Pancreas (tissue), 10 donors: Measurements from ENCODE around the gene RASGRP2. TPM values are rescaled to one million over a fixed set of nuclear protein-coding genes. Genes with fewer than 3 reads are reported as not detected.

Experiments used
- ATAC-seq, 4 donors: fragments of 200-7000 bp; cut with Tn5 transposase; one replicate each; pipeline versions ENCODE4 v1.8.0 to v1.9.1; 2020; ENCODE audit warnings: mild to moderate bottlenecking in 4 of 4, moderate library complexity in 4 of 4
- DNase-seq, 6 donors: peaks; one replicate each; pipeline ENCODE4 v3.0.0-alpha.2; 2020
- FAIRE-seq: peaks from 2 replicates; lab custom pipeline; 2012; peaks lifted over from hg19 to GRCh38; lab: Jason Lieb, UNC
- H3K27ac ChIP-seq, 4 donors: fragments of 200-600 bp; sonication (generic); 1 replicate in 3 of 4; 2 replicates in 1 of 4; pipeline versions ENCODE4 v1.5.0 to v1.8.0; 2020
- H3K27me3 ChIP-seq, 4 donors: fragments of 200-600 bp; one replicate each; pipeline ENCODE4 v1.8.0; 2021
- H3K36me3 ChIP-seq, 3 donors: fragments of 200-600 bp; sonication (generic) in 1 of 3; one replicate each; pipeline versions ENCODE4 v1.5.0 to v1.8.0; 2020 to 2021
- H3K4me1 ChIP-seq, 3 donors: fragments of 200-600 bp; one replicate each; pipeline ENCODE4 v1.8.0; 2021
- H3K4me3 ChIP-seq, 4 donors: fragments of 200-600 bp; sonication (generic) in 2 of 4; one replicate each; pipeline versions ENCODE4 v1.5.0 to v1.8.0; 2020 to 2021
- H3K9me3 ChIP-seq, 4 donors: fragments of 200-600 bp; one replicate each; pipeline ENCODE4 v1.8.0; 2021
- CTCF ChIP-seq, 4 donors: fragments of 200-600 bp; sonication (generic) in 3 of 4; IDR thresholded peaks; one replicate each; pipeline versions ENCODE4 v1.5.0 to v1.8.0; 2021; ENCODE audit warnings: antibody characterized with exemption in 4 of 4
- WGBS, 2 donors: extraction: QIAGEN DNeasy Blood & Tissue Kit; methylation state at CpG; one replicate each; pipeline ENCODE4 v1.1.7; 2013; 5-methylcytosine and 5-hydroxymethylcytosine counted together
- intact Hi-C, 3 donors: fragments of 100-400 bp; cut with DNase I; formaldehyde crosslinking; loops; one replicate each; pipeline versions ENCODE4 v1.11.1 to v1.14.2; 2022
- polyA plus RNA-seq, 2 donors: library from polyadenylated mRNA; stranded (reverse); fragments of 200-250 nt; gene quantifications; one replicate each; pipeline ENCODE4 v1.2.3, GENCODE V29; 2013
- total RNA-seq, 6 donors: library from RNA; stranded (reverse); fragmentation: NEBNext Ultra II Directional in 4 of 6; extraction: Animal tissue kit (Norgen Biotek cat#: 25700) in 4 of 6; gene quantifications; one replicate each; pipeline versions ENCODE4 v1.2.1 to v1.2.4, GENCODE V29; 2021 to 2023
- donor health status: healthy with polysubstance abuse.
- donor health status: DM: no; HTN: no; CAD: no; lungs with moderate emphysema.
- donor health status: DM: no; HTN: no; CAD: no.
- donor health status: control.
- donor health status: control.
- donor health status: Bipolar disorder and iron deficiency.
- donor health status: DM: yes; HTN: yes; CAD: no.
- donor health status: DM: no; HTN: no; CAD: no.
- donor health status: DM: no; HTN: no; CAD: no.
- donor health status: DM: yes; HTN: yes; CAD: no.

Gene RASGRP2
- total and polyA plus RNA-seq, 8 donors = 0.91 to 12.4 (median 2.4) TPM

- peak in 4 of 6 donors; percentile 78 to 92 (median 86) for DNase-seq
- H3K27ac ChIP-seq = no peak overlapping the region
- intact Hi-C loops = no loop called here
Observed at GRCh38 chr11:64687204-64687603, 56.7 kb downstream of the RASGRP2 start.

GRCh38 chr11:64686466-64687170 is 57.3 kb downstream of the RASGRP2 start:
- FAIRE-seq = no peak
- ATAC-seq = no peak

More at GRCh38 chr11:64687204-64687603, 56.7 kb downstream of the RASGRP2 start:
- peak; percentile 16 to 81 (median 76) for ATAC-seq
- FAIRE-seq = no peak
- no peak for TF ChIP-seq CTCF (IDR thresholded peaks at IDR 0.05)
- Histone ChIP-seq H3K36me3 (no peaks in the 10 kb centered on the region), H3K9me3 (no peaks in the 10 kb centered on the region), H3K27me3 (no peaks in the 10 kb centered on the region), H3K4me3 (no peak overlapping the region), H3K4me1 (peaks cover 0 to 18% (median 10%) of the 10 kb centered on the region in 3 donors)
- WGBS, 2 donors = 35 to 49% methylated on average over 5 to 6 of the region's 6 CpGs

GRCh38 chr11:64685536-64685935 is 58.4 kb downstream of the RASGRP2 start:
- Histone ChIP-seq H3K36me3 (no peaks in the 10 kb centered on the region), H3K4me3 (no peak overlapping the region), H3K27ac (no peak overlapping the region), H3K4me1 (peaks cover 0 to 18% (median 10%) of the 10 kb centered on the region in 3 donors), H3K27me3 (no peaks in the 10 kb centered on the region), H3K9me3 (no peaks in the 10 kb centered on the region)
- TF ChIP-seq CTCF (IDR thresholded peaks at IDR 0.05) = no peak
- ATAC-seq (no peak), DNase-seq (no peak), FAIRE-seq (no peak)
- 87 to 92% methylated on average over 18 of the region's 18 CpGs for WGBS, 2 donors
- intact Hi-C loops = no loop called here

More at GRCh38 chr11:64686466-64687170, 57.3 kb downstream of the RASGRP2 start:
- H3K4me3 ChIP-seq = no peak overlapping the region
- no peaks in the 10 kb centered on the region for H3K36me3 ChIP-seq
- no peak for TF ChIP-seq CTCF (IDR thresholded peaks at IDR 0.05)
- H3K27me3 ChIP-seq = no peaks in the 10 kb centered on the region
- H3K4me1 ChIP-seq = peaks cover 0 to 18% (median 10%) of the 10 kb centered on the region in 3 donors
- intact Hi-C loops = no loop called here
- no peak for DNase-seq
- H3K27ac ChIP-seq = no peak overlapping the region
- 81 to 83% methylated on average over 9 of the region's 9 CpGs for WGBS, 2 donors
- no peaks in the 10 kb centered on the region for H3K9me3 ChIP-seq

GRCh38 chr11:64684357-64684756 is 59.6 kb downstream of the RASGRP2 start:
- no peak for ATAC-seq
- intact Hi-C loops = no loop called here
- H3K36me3 ChIP-seq = no peaks in the 10 kb centered on the region
- TF ChIP-seq CTCF (IDR thresholded peaks at IDR 0.05) = no peak
- no peak overlapping the region for H3K4me3 ChIP-seq
- H3K4me1 ChIP-seq = peaks cover 0 to 18% (median 10%) of the 10 kb centered on the region in 3 donors
- 71 to 77% methylated on average over 8 of the region's 8 CpGs for WGBS, 2 donors
- no peaks in the 10 kb centered on the region for H3K9me3 ChIP-seq
- H3K27me3 ChIP-seq = no peaks in the 10 kb centered on the region
- H3K27ac ChIP-seq = no peak overlapping the region
- no peak for FAIRE-seq
- no peak for DNase-seq

- no peak for DNase-seq
- H3K4me1 ChIP-seq = no peaks in the 10 kb centered on the region
- no peak overlapping the region for H3K27ac ChIP-seq
- intact Hi-C loops = no loop called here
- WGBS, 2 donors = 24 to 31% methylated on average over 4 of the region's 4 CpGs
- peak in 1 of 4 donors; percentile 67 for ATAC-seq
- no peaks in the 10 kb centered on the region for H3K9me3 ChIP-seq
- no peaks in the 10 kb centered on the region for H3K27me3 ChIP-seq
- no peak for TF ChIP-seq CTCF (IDR thresholded peaks at IDR 0.05)
- no peak overlapping the region for H3K4me3 ChIP-seq
- H3K36me3 ChIP-seq = no peaks in the 10 kb centered on the region
- no peak for FAIRE-seq
Observed at GRCh38 chr11:64681171-64681570, 62.8 kb downstream of the RASGRP2 start.
